Measurements from ENCODE around the gene SNPH.

- TF ChIP-seq CTCF (conservative IDR thresholded peaks at IDR 0.05; ENCODE audit: low read depth, low read length) (no peak), EZH2 (IDR thresholded peaks at IDR 0.05; ENCODE audit: low read length, unreplicated experiment) (no peak), EZH2phosphoT487 (IDR thresholded peaks at IDR 0.05; ENCODE audit: borderline replicate concordance, low read length) (no peak)
Observed at GRCh38 chr20:1333462-1334369, 67.6 kb downstream of the SNPH start.
